A549 (cell line): ENCODE measurements around the gene EPHA1.

ENCODE experiments used
- EHMT2 ChIP-seq: fragments of 200-600 bp; sonication (generic); IDR thresholded peaks from 2 replicates; pipeline ENCODE4 v1.6.1; 2016; ENCODE audit warnings: antibody characterized with exemption, low read depth, mild to moderate bottlenecking, moderate library complexity
- JUNB ChIP-seq: fragments of >200 bp; sonication (Bioruptor Twin); formaldehyde crosslinking; IDR thresholded peaks from 2 replicates; pipeline ENCODE4 v1.6.1; 2016
- REST ChIP-seq: fragments of 200-600 bp; sonication (generic); IDR thresholded peaks from 2 replicates; pipeline ENCODE4 v1.6.1; 2016; ENCODE audit warnings: antibody characterized with exemption, mild to moderate bottlenecking, moderate library complexity
- RFX5 ChIP-seq: fragments of 450-650 bp; IDR thresholded peaks from 2 replicates; pipeline ENCODE4 v1.7.1; 2014; ENCODE audit warnings: antibody characterized with exemption, mild to moderate bottlenecking, moderate library complexity
- USF2 ChIP-seq: fragments of 450-650 bp; IDR thresholded peaks from 2 replicates; pipeline ENCODE4 v1.6.1; 2014; ENCODE audit warnings: antibody characterized with exemption

- TF ChIP-seq JUNB = no peak
- no peak for TF ChIP-seq EHMT2
- TF ChIP-seq RFX5 = no peak
- TF ChIP-seq USF2 = no peak
- no peak for TF ChIP-seq REST
Observed at GRCh38 chr7:143358626-143359025, 50.0 kb downstream of the EPHA1 start.
